HepG2 (cell line): ENCODE results near the gene NOP9. TPM values are rescaled to one million over a fixed set of nuclear protein-coding genes. Genes with fewer than 3 reads are reported as not detected.
A peak's percentile ranks its signal among the peaks of the same experiment; 100 is the strongest.

Experiments used
- ADNP ChIP-seq: sonication (generic); formaldehyde crosslinking; IDR thresholded peaks from 2 replicates; pipeline ENCODE4 v1.4.0; 2020; ENCODE audit warnings: missing genetic modification reagents
- ATRX ChIP-seq: sonication (generic); formaldehyde crosslinking; IDR thresholded peaks from 2 replicates; pipeline ENCODE4 v1.4.0; 2020; ENCODE audit warnings: missing genetic modification reagents, borderline replicate concordance
- MAFG ChIP-seq: sonication (generic); formaldehyde crosslinking; IDR thresholded peaks from 2 replicates; pipeline ENCODE4 v1.5.1; 2020; ENCODE audit warnings: mild to moderate bottlenecking, missing genetic modification reagents
- MTA1 ChIP-seq: sonication (generic); formaldehyde crosslinking; IDR thresholded peaks from 2 replicates; pipeline ENCODE4 v1.4.0; 2020; ENCODE audit warnings: missing genetic modification reagents, mild to moderate bottlenecking, borderline replicate concordance
- NFATC3 ChIP-seq: sonication (generic); formaldehyde crosslinking; IDR thresholded peaks from 2 replicates; pipeline ENCODE4 v1.5.1; 2020; ENCODE audit warnings: mild to moderate bottlenecking, missing genetic modification reagents
- SCMH1 ChIP-seq: sonication (generic); formaldehyde crosslinking; IDR thresholded peaks from 2 replicates; pipeline ENCODE4 v1.9.0; 2021; ENCODE audit warnings: missing genetic modification reagents, mild to moderate bottlenecking, borderline replicate concordance
- SRF ChIP-seq: IDR thresholded peaks from 2 replicates; pipeline ENCODE4 v1.6.1; 2011; ENCODE audit warnings: mild to moderate bottlenecking, low read depth, low read length, moderate library complexity
- U2AF2 ChIP-seq: fragments of 200-400 bp; formaldehyde crosslinking; IDR thresholded peaks from 2 replicates; pipeline ENCODE4 v1.6.1; 2017; ENCODE audit warnings: low read depth, mild to moderate bottlenecking, low read length
- ZNF510 ChIP-seq: sonication (generic); formaldehyde crosslinking; IDR thresholded peaks from 2 replicates; pipeline ENCODE4 v1.4.0; 2020; ENCODE audit warnings: low read depth, mild to moderate bottlenecking, missing genetic modification reagents
- ZNF567 ChIP-seq: sonication (generic); formaldehyde crosslinking; IDR thresholded peaks from 2 replicates; pipeline ENCODE4 v1.8.1; 2023; ENCODE audit warnings: mild to moderate bottlenecking, missing genetic modification reagents, borderline replicate concordance
- ZNF713 ChIP-seq: sonication (generic); formaldehyde crosslinking; IDR thresholded peaks from 2 replicates; pipeline ENCODE4 v1.4.0; 2020; ENCODE audit warnings: mild to moderate bottlenecking, missing genetic modification reagents
- polyA plus RNA-seq, 8 experiments: library from polyadenylated mRNA; depleted of rRNA in 3 of 8; stranded (reverse) in 7 of 8; unstranded in 1 of 8; fragments of >200 nt; fragmentation: Illumina TruSeq in 4 of 8; extraction: Trizol in 4 of 8; gene quantifications; 2 replicates each; pipeline versions ENCODE4 v1.2.1 to v1.2.3, GENCODE V29; 2011 to 2016; ENCODE audit warnings: low read depth in 4 of 8, missing spikeins in 1 of 8, mixed read lengths in 1 of 8; ENCODE audit not compliant: insufficient read depth in 1 of 8
- total RNA-seq, 5 experiments: library from RNA; depleted of rRNA; stranded (reverse); fragments of >200 nt; fragmentation: Illumina TruSeq; extraction: Trizol; gene quantifications; 2 replicates each; pipeline ENCODE4 v1.2.3, GENCODE V29; 2016; ENCODE audit warnings: low read depth in 1 of 5
- TF ChIP-seq, protein P1 (sequence below): sonication (generic); formaldehyde crosslinking; IDR thresholded peaks from 2 replicates; pipeline ENCODE4 v1.4.0; 2020; ENCODE audit warnings: missing genetic modification reagents
- TF ChIP-seq, protein P2 (sequence below): sonication (generic); formaldehyde crosslinking; IDR thresholded peaks from 2 replicates; pipeline ENCODE4 v1.5.0; 2020; ENCODE audit warnings: mild to moderate bottlenecking, low read depth, missing genetic modification reagents, borderline replicate concordance
- TF ChIP-seq, protein P3 (sequence below): IDR thresholded peaks from 2 replicates; pipeline ENCODE4 v1.6.1; 2016; ENCODE audit warnings: missing biosample characterization, missing genetic modification reagents, low read depth
- TF ChIP-seq, protein P4 (sequence below): sonication (generic); formaldehyde crosslinking; IDR thresholded peaks from 2 replicates; pipeline ENCODE4 v1.9.0; 2022; ENCODE audit warnings: missing genetic modification reagents, mild to moderate bottlenecking, borderline replicate concordance
- TF ChIP-seq, protein P5 (sequence below), 2 experiments: sonication (generic) in 1 of 2; formaldehyde crosslinking in 1 of 2; IDR thresholded peaks; 2 replicates each; pipeline versions ENCODE4 v1.5.1 to v1.6.1; 2011 to 2020; ENCODE audit warnings: borderline replicate concordance in 1 of 2, low read depth in 1 of 2, low read length in 1 of 2, mild to moderate bottlenecking in 1 of 2, missing genetic modification reagents in 1 of 2, moderate library complexity in 1 of 2
- TF ChIP-seq, protein P6 (sequence below): sonication (generic); formaldehyde crosslinking; IDR thresholded peaks from 2 replicates; pipeline ENCODE4; 2020; ENCODE audit warnings: missing genetic modification reagents, mild to moderate bottlenecking, borderline replicate concordance

Gene NOP9
- total and polyA plus RNA-seq, 2 of the 13 experiments (the other 11 are each of a cell fraction or from before 2014, with no cell fraction given), result 24.5 to 61.6 TPM

DNA sequence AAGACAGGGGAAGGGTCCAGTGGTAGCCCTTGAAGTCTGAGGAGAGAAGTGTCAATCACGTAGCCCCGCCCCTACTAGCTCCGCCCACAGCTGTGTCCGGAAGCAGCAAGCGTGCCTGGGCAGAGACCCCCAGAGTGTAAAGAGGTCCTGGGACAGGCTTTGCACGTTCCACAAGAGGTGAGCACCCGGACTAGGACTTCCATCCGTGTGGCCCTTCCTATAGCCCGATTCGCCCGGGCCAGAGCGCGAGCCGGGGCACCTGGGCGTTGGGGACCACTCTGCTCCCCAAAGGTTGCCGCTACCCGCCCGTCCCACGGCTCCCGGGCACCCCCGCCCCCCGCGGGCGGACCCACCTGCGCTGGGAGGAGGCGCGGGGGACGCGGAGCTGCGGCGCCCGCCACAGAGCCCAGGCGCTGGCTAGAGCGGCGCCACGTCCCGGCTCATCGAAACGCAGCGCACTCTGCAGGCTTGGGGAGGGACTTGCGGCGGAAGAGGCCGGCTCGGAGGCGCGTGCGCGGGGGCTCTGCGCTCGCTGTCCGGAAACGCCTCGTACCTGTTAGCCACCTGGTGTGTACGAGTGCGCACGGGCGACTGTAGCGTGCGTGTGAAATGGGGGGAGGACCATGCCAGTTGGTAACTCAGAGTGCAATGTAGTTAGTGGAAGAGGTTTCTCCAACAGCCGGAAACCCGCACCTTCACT is 28.4 kb upstream of the NOP9 start, which contains the start of gene RABGGTA (continued):
- peak; percentile 99 for TF ChIP-seq ZNF567 (CRISPR knock-in tag)
- TF ChIP-seq MAFG, result no peak
- TF ChIP-seq, protein P1, sequence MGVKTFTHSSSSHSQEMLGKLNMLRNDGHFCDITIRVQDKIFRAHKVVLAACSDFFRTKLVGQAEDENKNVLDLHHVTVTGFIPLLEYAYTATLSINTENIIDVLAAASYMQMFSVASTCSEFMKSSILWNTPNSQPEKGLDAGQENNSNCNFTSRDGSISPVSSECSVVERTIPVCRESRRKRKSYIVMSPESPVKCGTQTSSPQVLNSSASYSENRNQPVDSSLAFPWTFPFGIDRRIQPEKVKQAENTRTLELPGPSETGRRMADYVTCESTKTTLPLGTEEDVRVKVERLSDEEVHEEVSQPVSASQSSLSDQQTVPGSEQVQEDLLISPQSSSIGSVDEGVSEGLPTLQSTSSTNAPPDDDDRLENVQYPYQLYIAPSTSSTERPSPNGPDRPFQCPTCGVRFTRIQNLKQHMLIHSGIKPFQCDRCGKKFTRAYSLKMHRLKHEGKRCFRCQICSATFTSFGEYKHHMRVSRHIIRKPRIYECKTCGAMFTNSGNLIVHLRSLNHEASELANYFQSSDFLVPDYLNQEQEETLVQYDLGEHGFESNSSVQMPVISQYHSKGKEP (CRISPR knock-in tag), result peak; percentile 87
- peak; percentile 99 for TF ChIP-seq MTA1 (CRISPR knock-in tag)
- TF ChIP-seq ZNF510 (CRISPR knock-in tag), result peak; percentile 100
- peak; percentile 99; the same call in 1 of the 2 replicates for TF ChIP-seq ZNF713 (CRISPR knock-in tag)
- TF ChIP-seq SRF, result peak; percentile 66
- TF ChIP-seq, protein P2, sequence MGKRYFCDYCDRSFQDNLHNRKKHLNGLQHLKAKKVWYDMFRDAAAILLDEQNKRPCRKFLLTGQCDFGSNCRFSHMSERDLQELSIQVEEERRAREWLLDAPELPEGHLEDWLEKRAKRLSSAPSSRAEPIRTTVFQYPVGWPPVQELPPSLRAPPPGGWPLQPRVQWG, result no peak; the same call in 1 of the 2 replicates
- TF ChIP-seq ADNP (CRISPR knock-in tag), result no peak; the same call in 1 of the 2 replicates
- TF ChIP-seq, protein P3, sequence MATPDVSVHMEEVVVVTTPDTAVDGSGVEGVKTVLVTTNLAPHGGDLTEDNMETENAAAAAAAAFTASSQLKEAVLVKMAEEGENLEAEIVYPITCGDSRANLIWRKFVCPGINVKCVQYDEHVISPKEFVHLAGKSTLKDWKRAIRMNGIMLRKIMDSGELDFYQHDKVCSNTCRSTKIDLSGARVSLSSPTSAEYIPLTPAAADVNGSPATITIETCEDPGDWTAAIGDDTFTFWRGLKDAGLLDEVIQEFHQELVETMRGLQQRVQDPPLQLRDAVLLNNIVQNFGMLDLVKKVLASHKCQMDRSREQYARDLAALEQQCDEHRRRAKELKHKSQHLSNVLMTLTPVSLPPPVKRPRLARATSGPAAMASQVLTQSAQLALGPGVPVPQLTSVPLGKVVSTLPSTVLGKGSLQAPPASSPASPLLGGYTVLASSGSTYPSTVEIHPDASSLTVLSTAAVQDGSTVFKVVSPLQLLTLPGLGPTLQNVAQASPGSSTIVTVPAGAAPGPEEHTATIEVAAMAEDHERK (CRISPR knock-in tag), result peak; percentile 90
- TF ChIP-seq SCMH1 (CRISPR knock-in tag), result no peak
- TF ChIP-seq ATRX (CRISPR knock-in tag), result no peak
- TF ChIP-seq, protein P4, sequence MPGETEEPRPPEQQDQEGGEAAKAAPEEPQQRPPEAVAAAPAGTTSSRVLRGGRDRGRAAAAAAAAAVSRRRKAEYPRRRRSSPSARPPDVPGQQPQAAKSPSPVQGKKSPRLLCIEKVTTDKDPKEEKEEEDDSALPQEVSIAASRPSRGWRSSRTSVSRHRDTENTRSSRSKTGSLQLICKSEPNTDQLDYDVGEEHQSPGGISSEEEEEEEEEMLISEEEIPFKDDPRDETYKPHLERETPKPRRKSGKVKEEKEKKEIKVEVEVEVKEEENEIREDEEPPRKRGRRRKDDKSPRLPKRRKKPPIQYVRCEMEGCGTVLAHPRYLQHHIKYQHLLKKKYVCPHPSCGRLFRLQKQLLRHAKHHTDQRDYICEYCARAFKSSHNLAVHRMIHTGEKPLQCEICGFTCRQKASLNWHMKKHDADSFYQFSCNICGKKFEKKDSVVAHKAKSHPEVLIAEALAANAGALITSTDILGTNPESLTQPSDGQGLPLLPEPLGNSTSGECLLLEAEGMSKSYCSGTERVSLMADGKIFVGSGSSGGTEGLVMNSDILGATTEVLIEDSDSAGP (CRISPR knock-in tag), result peak; percentile 99
- 0 out of 2 replicates have a peak, but pooled peaks have one; percentile 91 for TF ChIP-seq NFATC3 (CRISPR knock-in tag)
- peak; percentile 73; the same call in 1 of the 2 replicates for TF ChIP-seq U2AF2
- TF ChIP-seq, protein P5, sequence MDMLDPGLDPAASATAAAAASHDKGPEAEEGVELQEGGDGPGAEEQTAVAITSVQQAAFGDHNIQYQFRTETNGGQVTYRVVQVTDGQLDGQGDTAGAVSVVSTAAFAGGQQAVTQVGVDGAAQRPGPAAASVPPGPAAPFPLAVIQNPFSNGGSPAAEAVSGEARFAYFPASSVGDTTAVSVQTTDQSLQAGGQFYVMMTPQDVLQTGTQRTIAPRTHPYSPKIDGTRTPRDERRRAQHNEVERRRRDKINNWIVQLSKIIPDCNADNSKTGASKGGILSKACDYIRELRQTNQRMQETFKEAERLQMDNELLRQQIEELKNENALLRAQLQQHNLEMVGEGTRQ (IDR thresholded peaks at IDR 0.05; ENCODE audit: low read depth, low read length), result 0 out of 2 replicates have a peak, but pooled peaks have one; percentile 2
- TF ChIP-seq, protein P5 (CRISPR knock-in tag; IDR thresholded peaks at IDR 0.05; ENCODE audit: borderline replicate concordance), result peak; percentile 36; the same call in 1 of the 2 replicates
- TF ChIP-seq, protein P6, sequence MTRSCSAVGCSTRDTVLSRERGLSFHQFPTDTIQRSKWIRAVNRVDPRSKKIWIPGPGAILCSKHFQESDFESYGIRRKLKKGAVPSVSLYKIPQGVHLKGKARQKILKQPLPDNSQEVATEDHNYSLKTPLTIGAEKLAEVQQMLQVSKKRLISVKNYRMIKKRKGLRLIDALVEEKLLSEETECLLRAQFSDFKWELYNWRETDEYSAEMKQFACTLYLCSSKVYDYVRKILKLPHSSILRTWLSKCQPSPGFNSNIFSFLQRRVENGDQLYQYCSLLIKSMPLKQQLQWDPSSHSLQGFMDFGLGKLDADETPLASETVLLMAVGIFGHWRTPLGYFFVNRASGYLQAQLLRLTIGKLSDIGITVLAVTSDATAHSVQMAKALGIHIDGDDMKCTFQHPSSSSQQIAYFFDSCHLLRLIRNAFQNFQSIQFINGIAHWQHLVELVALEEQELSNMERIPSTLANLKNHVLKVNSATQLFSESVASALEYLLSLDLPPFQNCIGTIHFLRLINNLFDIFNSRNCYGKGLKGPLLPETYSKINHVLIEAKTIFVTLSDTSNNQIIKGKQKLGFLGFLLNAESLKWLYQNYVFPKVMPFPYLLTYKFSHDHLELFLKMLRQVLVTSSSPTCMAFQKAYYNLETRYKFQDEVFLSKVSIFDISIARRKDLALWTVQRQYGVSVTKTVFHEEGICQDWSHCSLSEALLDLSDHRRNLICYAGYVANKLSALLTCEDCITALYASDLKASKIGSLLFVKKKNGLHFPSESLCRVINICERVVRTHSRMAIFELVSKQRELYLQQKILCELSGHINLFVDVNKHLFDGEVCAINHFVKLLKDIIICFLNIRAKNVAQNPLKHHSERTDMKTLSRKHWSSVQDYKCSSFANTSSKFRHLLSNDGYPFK (CRISPR knock-in tag), result peak; percentile 94
